A375 (cell line): ENCODE measurements around the gene RGMB. TPM values are rescaled to one million over a fixed set of nuclear protein-coding genes. Genes with fewer than 3 reads are reported as not detected.

Experiments
- total RNA-seq: library from RNA; depleted of rRNA; stranded (reverse); fragments of >200 nt; shearing (Covaris generic); gene quantifications from 2 replicates; pipeline ENCODE4 v1.2.3, GENCODE V29; 2014; rRNA removed

RGMB gene, protein sequence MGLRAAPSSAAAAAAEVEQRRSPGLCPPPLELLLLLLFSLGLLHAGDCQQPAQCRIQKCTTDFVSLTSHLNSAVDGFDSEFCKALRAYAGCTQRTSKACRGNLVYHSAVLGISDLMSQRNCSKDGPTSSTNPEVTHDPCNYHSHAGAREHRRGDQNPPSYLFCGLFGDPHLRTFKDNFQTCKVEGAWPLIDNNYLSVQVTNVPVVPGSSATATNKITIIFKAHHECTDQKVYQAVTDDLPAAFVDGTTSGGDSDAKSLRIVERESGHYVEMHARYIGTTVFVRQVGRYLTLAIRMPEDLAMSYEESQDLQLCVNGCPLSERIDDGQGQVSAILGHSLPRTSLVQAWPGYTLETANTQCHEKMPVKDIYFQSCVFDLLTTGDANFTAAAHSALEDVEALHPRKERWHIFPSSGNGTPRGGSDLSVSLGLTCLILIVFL
- total RNA-seq = 36.0 and 41.3 TPM in 2 replicates

DNA sequence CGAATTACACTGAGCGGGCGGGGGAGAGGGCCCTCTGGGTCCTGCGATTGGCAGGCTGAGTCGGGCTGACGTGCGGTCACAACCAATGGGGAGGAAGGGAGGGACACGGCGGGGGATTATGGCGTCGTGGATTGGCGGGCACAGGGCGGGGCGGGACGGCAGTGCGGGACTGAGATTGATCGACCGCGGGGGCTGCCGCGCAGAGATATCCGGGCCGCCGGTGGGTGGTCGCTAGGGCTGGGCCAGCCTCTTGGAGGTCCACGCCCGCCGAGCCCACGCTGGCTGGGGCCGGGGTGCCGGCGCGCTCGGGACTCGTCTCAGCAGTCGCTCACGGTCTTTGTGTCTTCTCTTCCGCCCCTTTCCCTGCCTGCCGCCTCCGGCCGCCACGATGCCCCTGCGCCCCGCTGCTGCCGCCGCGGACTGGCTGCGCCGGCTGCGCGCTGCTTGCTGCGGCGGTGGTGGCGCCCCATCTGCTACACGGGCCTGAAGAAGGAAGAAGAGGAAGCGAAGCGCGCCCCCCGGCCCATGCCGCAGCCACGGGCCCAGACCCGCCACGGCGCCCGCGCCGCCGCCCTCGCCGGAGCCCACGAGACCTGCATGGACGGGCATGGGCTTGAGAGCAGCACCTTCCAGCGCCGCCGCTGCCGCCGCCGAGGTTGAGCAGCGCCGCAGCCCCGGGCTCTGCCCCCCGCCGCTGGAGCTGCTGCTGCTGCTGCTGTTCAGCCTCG is at the start of gene RGMB:
TSS of gene RGMB (plus strand) at position 200 of the 728 bp plus-strand sequence. CDS start at position 608, 408 bp downstream.

Other genes starting within 250 kb of the RGMB start
- gene CHD1, start 155.3 kb downstream of the RGMB start, total RNA-seq = 59.1 and 69.2 TPM in 2 replicates